ENCODE data around the gene LTBP3.

- TF ChIP-seq CTCF (IDR thresholded peaks at IDR 0.05; ENCODE audit: low read depth, low read length), result no peak
- no peak for TF ChIP-seq MAX (IDR thresholded peaks at IDR 0.05; ENCODE audit: low read depth, low read length)
- TF ChIP-seq POLR2A (IDR thresholded peaks at IDR 0.05; ENCODE audit: extremely low read depth, insufficient read length), result no peak
- TF ChIP-seq MYC (IDR thresholded peaks at IDR 0.05; ENCODE audit: low read depth, low read length), result no peak
Observed at GRCh38 chr11:65528819-65529350, 29.3 kb downstream of the LTBP3 start.
